K562 (cell line): ENCODE data around the gene WDR46. TPM values are rescaled to one million over a fixed set of nuclear protein-coding genes. Genes with fewer than 3 reads are reported as not detected.
A peak's percentile ranks its signal among the peaks of the same experiment; 100 is the strongest.

Source experiments
- EZH2 ChIP-seq: IDR thresholded peaks from 2 replicates; pipeline ENCODE4 v1.6.1; 2012; ENCODE audit warnings: low read depth, mild to moderate bottlenecking, inconsistent platforms, low read length, borderline replicate concordance
- FIP1L1 ChIP-seq: fragments of 200-400 bp; formaldehyde crosslinking; IDR thresholded peaks from 2 replicates; pipeline ENCODE4 v1.6.1; 2018; ENCODE audit warnings: mild to moderate bottlenecking, low read depth, low read length; ENCODE audit not compliant: poor library complexity, severe bottlenecking
- NFE2 ChIP-seq: IDR thresholded peaks from 2 replicates; pipeline ENCODE4 v1.6.1; 2014; ENCODE audit warnings: antibody characterized with exemption, low read depth
- NFIC ChIP-seq: fragments of 450-650 bp; IDR thresholded peaks from 2 replicates; pipeline ENCODE4 v1.6.1; 2017; ENCODE audit warnings: mild to moderate bottlenecking, inconsistent platforms
- NR4A1 ChIP-seq, 2 experiments: fragments of 250-450 bp in 1 of 2; fragments of 450-650 bp in 1 of 2; sonication (Bioruptor Pico) in 1 of 2; IDR thresholded peaks; 2 replicates each; pipeline versions ENCODE4 v1.4.0 to v1.6.1; 2016 to 2020; ENCODE audit warnings: mild to moderate bottlenecking in 2 of 2, missing compliant biosample characterization in 1 of 2, missing genetic modification characterization in 1 of 2, moderate library complexity in 1 of 2
- PHF8 ChIP-seq: fragments of 200-600 bp; sonication (generic); IDR thresholded peaks from 2 replicates; pipeline ENCODE4 v1.6.1; 2012; ENCODE audit warnings: mixed run types, mild to moderate bottlenecking, inconsistent platforms, low read length, moderate library complexity, borderline replicate concordance
- RUNX1 ChIP-seq: sonication (generic); IDR thresholded peaks from 2 replicates; pipeline ENCODE4 v1.6.1; 2016; ENCODE audit warnings: antibody characterized with exemption, low read depth
- SFPQ ChIP-seq: fragments of 200-400 bp; formaldehyde crosslinking; IDR thresholded peaks from 2 replicates; pipeline ENCODE4 v1.6.1; 2017; ENCODE audit warnings: mild to moderate bottlenecking, low read depth, low read length, moderate library complexity
- TEAD1 ChIP-seq, 2 experiments: fragments of 450-650 bp in 1 of 2; sonication (generic) in 1 of 2; formaldehyde crosslinking; IDR thresholded peaks; 2 replicates each; pipeline versions ENCODE4 v1.4.0 to v1.8.0; 2020 to 2022; ENCODE audit warnings: mild to moderate bottlenecking in 2 of 2, missing genetic modification reagents in 1 of 2
- UBTF ChIP-seq, 2 experiments: IDR thresholded peaks; 2 replicates each; pipeline ENCODE4 v1.6.1; 2012; ENCODE audit warnings: improper control_type of control experiment in 2 of 2, low read depth in 2 of 2, low read length in 2 of 2, borderline replicate concordance in 1 of 2
- ZNF217 ChIP-seq: sonication (generic); formaldehyde crosslinking; IDR thresholded peaks from 2 replicates; pipeline ENCODE4 v1.8.0; 2022; ENCODE audit warnings: mild to moderate bottlenecking, missing genetic modification reagents
- ZNF589 ChIP-seq: fragments of 200-800 bp; sonication (Bioruptor generic); IDR thresholded peaks from 2 replicates; pipeline ENCODE4 v1.6.1; 2016; ENCODE audit warnings: low read depth, missing genetic modification characterization, missing compliant biosample characterization
- polyA plus RNA-seq, 8 experiments: library from polyadenylated mRNA; depleted of rRNA in 4 of 8; stranded (reverse) in 5 of 8; unstranded in 3 of 8; fragments of >200 nt; fragmentation: Nextera tagmentation in 2 of 8; fragmentation: Illumina TruSeq in 1 of 8; extraction: Ambion mirVana in 2 of 8; extraction: Trizol in 1 of 8; gene quantifications; 2 replicates each; pipeline versions ENCODE4 v1.2.1 to v1.2.3, GENCODE V29; 2011 to 2014; ENCODE audit warnings: inconsistent platforms in 1 of 8, missing spikeins in 1 of 8
- total RNA-seq, 7 experiments: library from RNA; depleted of rRNA in 6 of 7; stranded (reverse); fragments of >200 nt in 6 of 7; fragmentation: Illumina TruSeq in 2 of 7; extraction: Trizol in 2 of 7; gene quantifications; 2 replicates each; pipeline versions ENCODE4 v1.2.1 to v1.2.3, GENCODE V29; 2011 to 2021; ENCODE audit warnings: low replicate concordance in 1 of 7
- TF ChIP-seq, protein P1 (sequence below): fragments of 450-650 bp; IDR thresholded peaks from 2 replicates; pipeline ENCODE4 v1.6.1; 2016; ENCODE audit warnings: low read depth, mild to moderate bottlenecking, moderate library complexity
- TF ChIP-seq, protein P2 (sequence below): IDR thresholded peaks from 3 replicates; pipeline ENCODE4 v1.6.1; 2011; ENCODE audit warnings: borderline replicate concordance, mild to moderate bottlenecking; ENCODE audit not compliant: insufficient read length, insufficient read depth
- TF ChIP-seq, protein P3 (sequence below): fragments of 150-350 bp; IDR thresholded peaks from 2 replicates; pipeline ENCODE4 v1.6.1; 2014; ENCODE audit warnings: low read depth, mild to moderate bottlenecking, low read length, borderline replicate concordance

Gene WDR46
- total and polyA plus RNA-seq, 9 of the 15 experiments (the other 6 are each of a cell fraction or from before 2014, with no cell fraction given), result 8.9 to 146 (median 93.1) TPM

- peak; percentile 75 to 77; a peak in 2 of 4 replicates for TF ChIP-seq UBTF (IDR thresholded peaks at IDR 0.05; ENCODE audit: borderline replicate concordance in 1 of 2, low read depth in 2 of 2, low read length in 2 of 2)
- TF ChIP-seq ZNF589, result peak; percentile 74; the same call in 1 of the 2 replicates
- peak; percentile 27 for TF ChIP-seq FIP1L1
- TF ChIP-seq, protein P1, sequence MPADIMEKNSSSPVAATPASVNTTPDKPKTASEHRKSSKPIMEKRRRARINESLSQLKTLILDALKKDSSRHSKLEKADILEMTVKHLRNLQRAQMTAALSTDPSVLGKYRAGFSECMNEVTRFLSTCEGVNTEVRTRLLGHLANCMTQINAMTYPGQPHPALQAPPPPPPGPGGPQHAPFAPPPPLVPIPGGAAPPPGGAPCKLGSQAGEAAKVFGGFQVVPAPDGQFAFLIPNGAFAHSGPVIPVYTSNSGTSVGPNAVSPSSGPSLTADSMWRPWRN, result no peak; the same call in 1 of the 2 replicates
- TF ChIP-seq TEAD1 (CRISPR knock-in tag; IDR thresholded peaks at IDR 0.05), result peak; percentile 29 to 83; a peak in 2 of 4 replicates
- TF ChIP-seq NFE2, result peak; percentile 97
- no peak for TF ChIP-seq ZNF217 (CRISPR knock-in tag)
- TF ChIP-seq, protein P2, sequence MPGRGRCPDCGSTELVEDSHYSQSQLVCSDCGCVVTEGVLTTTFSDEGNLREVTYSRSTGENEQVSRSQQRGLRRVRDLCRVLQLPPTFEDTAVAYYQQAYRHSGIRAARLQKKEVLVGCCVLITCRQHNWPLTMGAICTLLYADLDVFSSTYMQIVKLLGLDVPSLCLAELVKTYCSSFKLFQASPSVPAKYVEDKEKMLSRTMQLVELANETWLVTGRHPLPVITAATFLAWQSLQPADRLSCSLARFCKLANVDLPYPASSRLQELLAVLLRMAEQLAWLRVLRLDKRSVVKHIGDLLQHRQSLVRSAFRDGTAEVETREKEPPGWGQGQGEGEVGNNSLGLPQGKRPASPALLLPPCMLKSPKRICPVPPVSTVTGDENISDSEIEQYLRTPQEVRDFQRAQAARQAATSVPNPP, result no peak
- TF ChIP-seq RUNX1, result 0 out of 2 replicates have a peak, but pooled peaks have one; percentile 43
- no peak for TF ChIP-seq SFPQ
- TF ChIP-seq EZH2, result no peak
- TF ChIP-seq, protein P3, sequence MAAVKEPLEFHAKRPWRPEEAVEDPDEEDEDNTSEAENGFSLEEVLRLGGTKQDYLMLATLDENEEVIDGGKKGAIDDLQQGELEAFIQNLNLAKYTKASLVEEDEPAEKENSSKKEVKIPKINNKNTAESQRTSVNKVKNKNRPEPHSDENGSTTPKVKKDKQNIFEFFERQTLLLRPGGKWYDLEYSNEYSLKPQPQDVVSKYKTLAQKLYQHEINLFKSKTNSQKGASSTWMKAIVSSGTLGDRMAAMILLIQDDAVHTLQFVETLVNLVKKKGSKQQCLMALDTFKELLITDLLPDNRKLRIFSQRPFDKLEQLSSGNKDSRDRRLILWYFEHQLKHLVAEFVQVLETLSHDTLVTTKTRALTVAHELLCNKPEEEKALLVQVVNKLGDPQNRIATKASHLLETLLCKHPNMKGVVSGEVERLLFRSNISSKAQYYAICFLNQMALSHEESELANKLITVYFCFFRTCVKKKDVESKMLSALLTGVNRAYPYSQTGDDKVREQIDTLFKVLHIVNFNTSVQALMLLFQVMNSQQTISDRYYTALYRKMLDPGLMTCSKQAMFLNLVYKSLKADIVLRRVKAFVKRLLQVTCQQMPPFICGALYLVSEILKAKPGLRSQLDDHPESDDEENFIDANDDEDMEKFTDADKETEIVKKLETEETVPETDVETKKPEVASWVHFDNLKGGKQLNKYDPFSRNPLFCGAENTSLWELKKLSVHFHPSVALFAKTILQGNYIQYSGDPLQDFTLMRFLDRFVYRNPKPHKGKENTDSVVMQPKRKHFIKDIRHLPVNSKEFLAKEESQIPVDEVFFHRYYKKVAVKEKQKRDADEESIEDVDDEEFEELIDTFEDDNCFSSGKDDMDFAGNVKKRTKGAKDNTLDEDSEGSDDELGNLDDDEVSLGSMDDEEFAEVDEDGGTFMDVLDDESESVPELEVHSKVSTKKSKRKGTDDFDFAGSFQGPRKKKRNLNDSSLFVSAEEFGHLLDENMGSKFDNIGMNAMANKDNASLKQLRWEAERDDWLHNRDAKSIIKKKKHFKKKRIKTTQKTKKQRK, result peak; percentile 11; the same call in 1 of the 2 replicates
- TF ChIP-seq PHF8, result peak; percentile 96
- TF ChIP-seq NFIC, result peak; percentile 28
- peak; percentile 74; the same call in 1 of the 2 replicates for TF ChIP-seq NR4A1 (CRISPR knock-in tag; IDR thresholded peaks at IDR 0.05)
- TF ChIP-seq NR4A1 (tag; IDR thresholded peaks at IDR 0.05), result no peak; the same call in 1 of the 2 replicates
Observed at GRCh38 chr6:33248932-33249731, 39.9 kb downstream of the WDR46 start (continued).
